ENCODE results near the gene FHIP2A.
"Not testable (repeated sequence)": the region's sequence is repeated elsewhere in the genome, so short reads cannot be mapped to it uniquely, and the experiment has no call there.

FHIP2A gene

DNA sequence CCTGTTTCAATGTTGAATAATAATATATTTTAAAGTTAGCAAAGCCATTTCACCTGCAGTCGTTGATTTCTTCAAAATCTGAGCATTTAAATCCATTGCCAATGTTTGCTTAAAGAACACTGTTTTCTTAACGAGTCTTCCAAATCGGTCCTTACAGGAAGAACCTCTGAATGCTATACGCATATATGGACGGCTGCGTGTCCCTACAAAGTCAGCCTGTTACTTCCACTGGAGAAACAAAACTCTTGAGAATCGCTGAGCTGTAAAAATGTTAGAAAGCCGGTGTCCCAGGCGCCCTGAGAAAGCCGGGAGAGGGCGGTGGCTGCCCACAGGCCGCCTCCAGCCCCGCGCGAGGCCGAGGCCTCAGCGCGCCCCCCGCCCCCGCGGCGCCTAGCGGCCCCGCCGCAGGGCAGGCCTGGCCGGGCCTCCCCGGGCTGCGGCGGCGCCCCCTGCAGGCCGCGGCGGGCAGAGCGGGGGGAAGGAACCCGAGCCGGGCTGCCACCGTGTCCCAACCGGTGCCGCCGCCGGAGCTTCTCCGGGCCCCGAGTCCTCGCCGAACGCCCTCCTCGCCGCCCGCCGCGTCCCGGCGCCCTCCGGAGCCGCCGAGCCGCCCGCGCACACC, at the start of gene FHIP2A:
TSS of gene FHIP2A (plus strand) at position 488 of the 622 bp plus-strand sequence. CDS start 299 bp downstream, outside the sequence.
- peak; percentile 76 for DNase-seq

- DNase-seq, result no peak
Measured at GRCh38 chr10:114772496-114773196, 48.9 kb upstream of the FHIP2A start.

DNA sequence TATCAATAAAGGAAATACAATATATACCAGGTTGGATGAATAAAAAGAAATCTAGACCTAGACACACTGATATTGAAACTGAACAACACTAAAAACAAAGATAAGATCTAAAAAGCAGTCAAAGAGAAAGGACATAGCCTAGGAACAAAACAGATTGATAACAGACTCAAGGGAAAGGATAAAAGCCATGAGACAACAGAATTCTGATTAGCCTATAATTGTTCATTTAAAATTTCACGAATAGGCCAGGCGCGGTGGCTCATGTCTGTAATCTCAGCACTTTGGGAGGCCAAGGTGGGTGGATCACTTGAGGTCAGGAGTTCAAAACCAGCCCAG, 48.4 kb upstream of the FHIP2A start:
- DNase-seq, result no peak

DNA sequence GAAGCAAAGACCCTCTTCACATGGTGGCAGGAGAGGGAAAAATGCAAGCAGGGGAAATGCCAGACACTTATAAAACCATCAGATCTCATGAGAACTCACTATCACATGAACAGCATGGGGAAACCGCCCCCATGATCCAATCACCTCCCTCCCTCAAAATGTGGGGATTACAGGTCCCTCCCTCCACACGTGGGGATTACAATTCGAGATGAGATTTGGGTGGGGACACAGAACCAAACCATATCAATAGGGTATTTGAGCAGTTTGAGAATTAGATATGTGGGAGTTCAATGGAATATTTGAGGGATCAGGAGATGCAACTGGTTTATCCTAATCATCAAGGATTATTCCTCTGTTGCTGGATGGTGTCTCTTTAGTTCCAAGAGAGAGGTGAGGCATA, 46.5 kb upstream of the FHIP2A start:
- DNase-seq, result not testable (repeated sequence)

GRCh38 chr10:114777415-114777814, 44.2 kb upstream of the FHIP2A start:
- DNase-seq, result no peak

DNA sequence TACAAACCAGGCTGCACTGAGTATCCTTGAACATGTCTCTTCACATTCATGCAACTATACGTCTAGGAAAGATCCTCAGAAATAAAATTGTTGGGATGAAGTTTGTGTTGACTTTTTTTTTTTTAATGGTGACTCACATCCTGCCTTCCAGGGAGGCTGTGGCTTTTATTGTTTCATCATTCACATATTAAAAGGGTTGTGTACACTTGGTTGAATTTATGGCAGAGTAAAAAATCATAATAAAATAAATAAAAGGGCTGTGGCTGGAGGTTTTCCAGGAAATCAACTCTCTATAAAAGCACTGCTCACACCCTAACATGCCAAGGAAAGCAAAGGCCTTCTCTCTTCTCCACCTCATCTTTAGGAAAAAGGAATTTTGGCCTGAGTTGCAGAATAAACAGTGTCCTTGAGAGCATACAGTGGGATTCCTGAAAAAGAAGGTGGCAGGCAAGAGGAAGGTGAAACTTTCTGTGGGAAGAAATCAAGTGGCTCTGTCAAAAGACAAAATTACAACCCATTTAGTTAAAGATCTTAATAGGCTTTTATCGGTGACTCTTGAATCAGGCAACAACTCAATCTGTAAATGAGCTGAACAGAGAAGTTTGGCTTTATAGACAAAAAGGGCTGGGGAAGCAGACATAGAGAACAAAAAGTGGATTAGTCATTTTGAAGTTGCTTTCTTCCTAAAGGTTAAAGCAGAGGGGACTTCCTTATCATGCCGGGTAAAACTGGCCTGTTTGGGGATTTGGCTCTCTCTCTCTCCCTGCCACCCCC, 41.6 kb upstream of the FHIP2A start:
- DNase-seq, result no peak

- no peak for DNase-seq
Measured at GRCh38 chr10:114780577-114781184, 40.9 kb upstream of the FHIP2A start.

DNA sequence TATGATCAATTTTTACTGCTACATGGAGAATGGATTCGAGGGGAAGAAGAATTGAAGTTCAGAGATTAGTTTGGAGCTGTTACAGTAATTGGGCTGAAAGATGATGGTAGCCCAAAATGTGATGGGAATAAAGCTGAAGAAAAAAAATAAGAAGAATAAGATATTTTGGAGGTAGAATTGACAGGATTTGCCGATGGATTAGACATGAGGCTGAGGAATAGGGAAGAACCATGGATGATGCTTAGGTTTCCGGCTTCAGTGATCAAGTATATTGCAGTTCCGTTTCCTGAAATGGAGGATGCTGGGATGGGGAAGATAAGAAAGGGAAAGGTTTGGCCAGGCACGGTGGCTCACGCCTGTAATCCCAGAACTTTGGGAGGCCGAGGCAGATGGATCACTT, 38.9 kb upstream of the FHIP2A start:
- DNase-seq, result no peak

GRCh38 chr10:114783686-114784085, 37.9 kb upstream of the FHIP2A start:
- DNase-seq, result no peak

GRCh38 chr10:114786492-114786891, 35.1 kb upstream of the FHIP2A start:
- DNase-seq, result not testable (repeated sequence)

DNA sequence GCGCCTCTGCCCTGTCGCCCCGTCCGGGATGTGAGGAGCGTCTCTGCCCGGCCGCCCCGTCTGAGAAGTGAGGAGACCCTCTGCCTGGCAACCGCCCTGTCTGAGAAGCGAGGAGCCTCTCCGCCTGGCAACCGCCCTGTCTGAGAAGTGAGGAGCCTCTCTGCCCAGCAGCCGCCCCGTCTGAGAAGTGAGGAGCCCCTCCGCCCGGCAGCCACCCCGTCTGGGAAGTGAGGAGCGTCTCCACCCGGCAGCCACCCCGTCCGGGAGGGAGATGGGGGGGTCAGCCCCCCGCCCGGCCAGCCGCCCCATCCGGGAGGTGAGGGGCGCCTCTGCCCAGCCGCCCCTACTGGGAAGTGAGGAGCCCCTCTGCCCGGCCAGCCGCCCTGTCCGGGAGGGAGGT, 34.4 kb upstream of the FHIP2A start:
- DNase-seq, result not testable (repeated sequence)

DNA sequence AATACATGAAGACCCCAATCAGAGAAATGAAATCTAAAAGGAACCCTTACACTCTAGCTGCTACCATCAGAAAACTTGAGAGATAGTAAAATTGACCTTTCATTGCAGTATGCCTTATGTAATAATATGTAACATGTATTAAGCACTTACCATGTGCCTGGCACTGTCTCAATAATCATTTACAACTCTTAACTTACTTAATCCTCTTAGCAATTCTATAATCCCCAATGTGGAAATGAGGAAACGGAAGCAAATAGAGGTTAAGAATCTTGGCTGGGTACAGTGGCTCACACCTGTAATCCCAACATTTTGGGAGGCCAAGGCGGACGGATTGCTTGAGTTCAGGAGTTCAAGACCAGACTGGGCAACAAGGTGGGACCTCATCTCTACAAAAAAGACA, 29.8 kb upstream of the FHIP2A start:
- DNase-seq, result no peak

DNA sequence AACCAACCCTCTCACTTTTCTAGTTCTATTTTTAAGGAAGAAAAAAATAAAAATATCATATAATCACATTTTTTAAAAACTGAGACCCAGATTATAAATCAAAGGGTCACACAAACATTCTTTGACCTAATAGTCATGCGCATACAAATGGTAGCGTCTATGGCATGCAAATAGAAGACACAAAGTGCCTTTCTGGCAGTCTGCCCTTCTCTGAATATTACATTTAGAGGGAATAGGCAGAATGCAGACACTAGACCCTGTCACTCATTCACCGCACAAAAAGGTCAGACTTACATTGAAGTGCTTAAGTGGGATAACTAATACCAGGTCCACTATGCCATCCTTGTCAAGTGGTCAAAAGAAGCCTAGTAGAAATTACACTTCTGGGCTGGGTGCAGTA, 26.5 kb upstream of the FHIP2A start:
- no peak for DNase-seq

- no peak for DNase-seq
Measured at GRCh38 chr10:114800361-114800760, 21.2 kb upstream of the FHIP2A start.

GRCh38 chr10:114801411-114801813, 20.2 kb upstream of the FHIP2A start:
- no peak for DNase-seq

DNA sequence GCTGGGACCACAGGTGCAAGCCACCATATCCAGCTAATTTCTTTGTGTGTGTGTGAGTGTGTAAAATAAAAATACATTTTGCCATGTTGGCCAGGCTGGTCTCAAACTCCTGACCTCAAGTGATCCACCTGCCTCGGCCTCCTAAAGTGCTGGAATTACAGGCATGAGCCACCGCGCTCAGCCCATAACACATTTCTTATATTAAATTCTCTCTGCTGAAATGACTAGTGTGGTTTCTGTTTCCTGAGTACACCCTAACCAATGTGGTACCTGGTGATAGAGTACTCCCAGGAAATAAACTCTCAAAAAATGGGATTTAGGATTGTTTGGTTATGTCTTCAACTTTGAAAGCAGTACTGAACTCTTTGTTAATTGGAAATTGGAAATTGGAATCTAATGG, 19.4 kb upstream of the FHIP2A start:
- no peak for DNase-seq

DNA sequence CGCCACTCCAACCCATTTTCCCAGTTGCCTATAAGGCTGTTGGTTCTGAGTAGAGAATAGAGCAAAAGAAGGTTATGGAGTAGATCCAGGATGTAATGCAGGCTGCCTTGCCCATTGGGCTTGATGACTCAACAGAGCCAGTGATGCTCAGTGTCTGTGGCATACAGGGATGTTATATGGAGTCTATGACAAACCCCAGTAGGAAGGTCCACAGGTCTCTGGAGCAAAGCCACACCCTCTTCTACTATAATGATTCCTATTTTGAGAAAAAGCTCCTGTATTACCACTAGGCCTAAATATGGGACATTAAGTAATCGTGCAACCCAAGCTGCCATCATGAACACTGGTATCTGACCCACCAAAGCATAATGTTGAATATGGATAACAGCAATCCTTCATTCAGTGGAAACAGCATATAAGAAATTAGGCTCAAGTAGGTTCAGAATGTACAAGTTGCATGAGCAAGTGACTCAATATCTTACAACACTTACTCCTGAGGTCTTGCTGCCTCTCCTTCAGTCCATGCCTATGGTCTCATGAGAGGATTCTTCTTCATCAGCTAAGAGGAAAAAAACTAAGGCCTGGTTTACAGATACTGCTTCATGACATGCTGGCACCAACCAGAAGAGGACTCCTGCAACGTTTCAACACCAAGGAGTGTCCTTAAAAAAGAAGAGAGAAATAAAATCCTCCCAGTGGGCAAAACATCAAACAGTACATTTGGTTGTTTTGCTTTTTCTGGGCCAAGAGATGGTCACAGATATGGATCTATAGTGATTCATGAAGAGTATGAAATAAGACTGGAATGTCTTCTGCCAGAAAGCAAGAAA, 14.8 kb upstream of the FHIP2A start:
- no peak for DNase-seq

DNA sequence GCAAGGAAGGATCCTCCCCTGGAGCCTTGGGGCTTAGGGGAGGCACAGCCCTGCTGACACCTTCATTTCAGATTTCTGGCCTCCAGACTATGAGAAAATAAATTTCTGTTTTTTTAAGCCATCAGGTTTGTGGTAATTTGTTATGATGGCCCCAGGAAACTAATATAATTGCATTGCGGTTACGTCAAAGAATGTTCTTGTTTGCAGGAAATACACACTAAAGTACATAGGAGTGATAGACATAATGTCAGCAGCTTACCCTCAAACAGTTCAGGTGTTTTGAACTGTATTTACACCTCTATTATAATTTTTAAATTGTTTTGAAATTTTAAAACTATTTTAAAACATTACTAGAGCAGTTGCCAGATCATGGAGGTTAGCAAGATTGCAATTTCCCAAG, 12.6 kb upstream of the FHIP2A start:
- DNase-seq, result no peak

DNA sequence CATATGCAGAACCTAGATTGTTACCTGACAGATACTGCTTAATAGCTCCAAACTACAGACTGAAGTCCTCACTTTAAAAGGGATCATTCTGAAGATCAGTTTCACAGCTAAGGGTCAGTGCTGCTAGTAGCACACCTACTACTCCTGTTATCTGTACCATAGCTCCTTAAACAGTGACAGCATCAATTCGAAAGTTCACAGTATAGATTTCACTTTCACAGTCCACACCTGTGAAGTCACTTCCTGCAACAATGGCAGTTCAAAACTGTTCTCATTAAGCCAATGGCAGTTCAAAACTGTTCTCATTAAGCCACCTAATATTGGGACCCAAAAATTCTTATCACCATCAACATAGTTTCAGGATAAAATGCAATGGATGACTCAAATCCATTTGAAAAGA, 10.7 kb upstream of the FHIP2A start:
- no peak for DNase-seq

GRCh38 chr10:114811862-114812261, 9.7 kb upstream of the FHIP2A start:
- no peak for DNase-seq

GRCh38 chr10:114815791-114816190, 5.8 kb upstream of the FHIP2A start:
- DNase-seq, result no peak

DNA sequence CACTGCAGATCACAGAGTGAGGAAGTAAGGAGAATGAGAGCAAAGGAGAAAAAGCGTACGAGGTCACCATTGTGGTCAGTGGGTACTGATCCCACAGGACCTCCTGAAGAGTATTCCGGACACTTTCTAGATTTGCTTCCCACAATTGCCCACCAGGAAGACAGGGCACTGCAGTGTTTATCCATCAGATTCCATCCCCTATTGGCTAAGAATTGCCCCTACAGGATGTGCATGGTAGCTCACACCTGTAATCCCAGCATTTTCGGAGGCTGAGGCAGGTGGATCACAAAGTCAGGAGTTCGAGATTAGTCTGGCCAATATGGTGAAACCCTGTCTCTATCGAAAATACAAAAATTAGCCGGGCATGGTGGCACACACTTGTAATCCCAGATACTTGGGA, 5.3 kb upstream of the FHIP2A start:
- DNase-seq, result no peak

DNA sequence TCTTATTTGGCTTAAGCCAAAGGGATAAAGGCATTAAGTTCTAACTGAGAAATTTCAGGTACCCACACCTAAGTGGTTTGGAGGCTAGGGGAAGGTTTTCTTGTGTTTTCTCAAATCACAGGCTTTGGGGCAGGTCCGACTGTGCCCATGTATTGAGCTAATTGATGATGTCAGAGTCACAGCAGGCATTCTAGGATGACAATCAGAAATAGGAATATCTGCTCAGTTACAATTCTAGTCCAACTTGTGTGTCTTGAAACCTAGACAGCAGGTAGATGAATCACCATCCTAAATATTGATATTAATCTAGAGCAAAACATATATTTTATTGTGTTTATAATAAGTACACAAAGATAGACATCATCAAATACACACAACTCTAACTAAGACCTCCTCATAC, 2.3 kb upstream of the FHIP2A start:
- no peak for DNase-seq
